H1 (cell line): ENCODE measurements around the gene COQ5. TPM values are rescaled to one million over a fixed set of nuclear protein-coding genes. Genes with fewer than 3 reads are reported as not detected.

Experiments
- CTCF ChIA-PET: fragments of 300-600 bp; sonication (Branson Sonifier 250); formaldehyde crosslinking; loops from one replicate; lab custom pipeline; 2021; ENCODE audit not compliant: partially characterized antibody; lab: Charles Lee
- POLR2A ChIA-PET: fragments of 300-600 bp; sonication (Branson Sonifier 250); formaldehyde crosslinking; loops from one replicate; lab custom pipeline; 2021; ENCODE audit warnings: inconsistent platforms; ENCODE audit not compliant: partially characterized antibody; lab: Charles Lee
- DNase-seq, 2 experiments: peaks; one replicate each; pipeline versions ENCODE4 v3.0.0 to v3.0.0-alpha.2; 2010 to 2022; ENCODE audit warnings: low spot score in 2 of 2, low read depth in 1 of 2, mixed read lengths in 1 of 2
- FAIRE-seq: peaks from 2 replicates; lab custom pipeline; 2011; peaks lifted over from hg19 to GRCh38; lab: Jason Lieb, UNC
- H2AFZ ChIP-seq: 2 replicates; pipeline ENCODE4 v1.8.1; 2012; ENCODE audit warnings: low read length, inconsistent platforms
- H2AK5ac ChIP-seq: 2 replicates; pipeline ENCODE4 v1.6.1; 2013; ENCODE audit warnings: low read depth, low read length
- H2BK120ac ChIP-seq: replicated peaks from 2 replicates; pipeline ENCODE3; 2013; ENCODE audit warnings: low read depth, low read length, inconsistent platforms
- H2BK12ac ChIP-seq: 2 replicates; pipeline ENCODE4 v1.6.1; 2013; ENCODE audit warnings: low read depth, low read length
- H2BK15ac ChIP-seq: 2 replicates; pipeline ENCODE4 v1.6.1; 2013; ENCODE audit warnings: low read length
- H2BK20ac ChIP-seq: 2 replicates; pipeline ENCODE4 v1.6.1; 2013; ENCODE audit warnings: low read length
- H2BK5ac ChIP-seq: 2 replicates; pipeline ENCODE4 v1.6.1; 2013; ENCODE audit warnings: low read depth, low read length
- H3K14ac ChIP-seq: 2 replicates; pipeline ENCODE4 v1.6.1; 2013; ENCODE audit warnings: inconsistent platforms; ENCODE audit not compliant: insufficient read length
- H3K18ac ChIP-seq: 2 replicates; pipeline ENCODE4 v1.6.1; 2013; ENCODE audit warnings: low read length; ENCODE audit errors: extremely low read depth
- H3K23ac ChIP-seq: 2 replicates; pipeline ENCODE4 v1.6.1; 2013; ENCODE audit warnings: inconsistent platforms; ENCODE audit not compliant: insufficient read length
- H3K23me2 ChIP-seq: 2 replicates; pipeline ENCODE4 v1.6.1; 2013; ENCODE audit warnings: low read depth, low read length
- H3K27ac ChIP-seq: 2 replicates; pipeline ENCODE4 v1.6.1; 2011; ENCODE audit warnings: low read depth, low read length, inconsistent platforms
- H3K27me3 ChIP-seq, 4 experiments: replicated peaks in 1 of 4; 1 replicate in 1 of 4; 2 replicates in 3 of 4; pipeline versions ENCODE4 v1.6.1 to v1.8.1; 2011 to 2013; ENCODE audit warnings: low read length in 3 of 4, mild to moderate bottlenecking in 3 of 4, inconsistent platforms in 2 of 4, mixed read lengths in 2 of 4, moderate library complexity in 1 of 4; ENCODE audit not compliant: control insufficient read depth in 3 of 4, insufficient read depth in 3 of 4; ENCODE audit errors: extremely low read depth in 1 of 4
- H3K36me3 ChIP-seq, 4 experiments: 2 replicates each; pipeline versions ENCODE4 v1.6.1 to v1.8.1; 2011 to 2013; ENCODE audit warnings: mild to moderate bottlenecking in 4 of 4, low read length in 3 of 4, moderate library complexity in 2 of 4, control low read depth in 1 of 4, inconsistent platforms in 1 of 4; ENCODE audit not compliant: insufficient read depth in 4 of 4, control insufficient read depth in 2 of 4
- H3K4ac ChIP-seq: replicated peaks from 2 replicates; pipeline ENCODE3; 2013; ENCODE audit warnings: low read length, low read depth, mixed read lengths, inconsistent platforms; ENCODE audit not compliant: insufficient read length
- H3K4me1 ChIP-seq, 4 experiments: replicated peaks in 1 of 4; 1 replicate in 1 of 4; 2 replicates in 3 of 4; pipeline versions ENCODE4 v1.6.1 to v1.8.1; 2011 to 2013; ENCODE audit warnings: low read length in 3 of 4, inconsistent platforms in 2 of 4, mixed read lengths in 1 of 4; ENCODE audit not compliant: insufficient read depth in 4 of 4, control insufficient read depth in 3 of 4
- H3K4me2 ChIP-seq, 2 experiments: 2 replicates each; pipeline versions ENCODE4 v1.6.1 to v1.8.1; 2011 to 2013; ENCODE audit warnings: low read depth in 2 of 2, low read length in 2 of 2, control low read depth in 1 of 2, inconsistent platforms in 1 of 2, mild to moderate bottlenecking in 1 of 2; ENCODE audit not compliant: insufficient read depth in 1 of 2
- H3K4me3 ChIP-seq, 4 experiments: fragments of 200-600, 300-600 bp in 1 of 4; sonication (generic), shearing (Covaris generic), sonication (Bioruptor Twin) in 1 of 4; 2 replicates each; pipeline versions ENCODE4 v1.5.1 to v1.8.1; 2011 to 2016; ENCODE audit warnings: low read length in 4 of 4, low read depth in 3 of 4, control low read depth in 2 of 4, inconsistent platforms in 2 of 4, mild to moderate bottlenecking in 2 of 4, mixed read lengths in 1 of 4, moderate library complexity in 1 of 4; ENCODE audit not compliant: insufficient read depth in 2 of 4; ENCODE audit errors: extremely low read depth in 1 of 4
- H3K56ac ChIP-seq: replicated peaks from 2 replicates; pipeline ENCODE3; 2013; ENCODE audit warnings: low read depth, mild to moderate bottlenecking, mixed read lengths, low read length, inconsistent platforms; ENCODE audit not compliant: insufficient read length
- H3K79me1 ChIP-seq: 2 replicates; pipeline ENCODE4 v1.6.1; 2013; ENCODE audit warnings: low read depth, low read length, control low read depth
- H3K79me2 ChIP-seq, 2 experiments: 2 replicates each; pipeline versions ENCODE4 v1.6.1 to v1.8.1; 2012 to 2013; ENCODE audit warnings: low read length in 2 of 2, mild to moderate bottlenecking in 2 of 2, inconsistent platforms in 1 of 2; ENCODE audit not compliant: insufficient read depth in 2 of 2, control insufficient read depth in 1 of 2
- H3K9ac ChIP-seq, 4 experiments: replicated peaks in 1 of 4; 1 replicate in 1 of 4; 2 replicates in 3 of 4; pipeline versions ENCODE4 v1.6.1 to v1.8.1; 2011 to 2013; ENCODE audit warnings: low read depth in 3 of 4, low read length in 3 of 4, control low read depth in 2 of 4, mild to moderate bottlenecking in 2 of 4, moderate library complexity in 2 of 4, inconsistent platforms in 1 of 4; ENCODE audit errors: extremely low read depth in 1 of 4
- H3K9me3 ChIP-seq, 2 experiments: 2 replicates each; pipeline versions ENCODE4 v1.6.1 to v1.8.1; 2012 to 2013; ENCODE audit warnings: mild to moderate bottlenecking in 2 of 2, moderate library complexity in 2 of 2, control low read depth in 1 of 2, inconsistent platforms in 1 of 2, low read depth in 1 of 2, low read length in 1 of 2, mixed read lengths in 1 of 2; ENCODE audit not compliant: insufficient read depth in 2 of 2
- H4K20me1 ChIP-seq, 2 experiments: replicated peaks in 1 of 2; 2 replicates each; pipeline versions ENCODE3 to v1.8.1; 2011 to 2013; ENCODE audit warnings: inconsistent platforms in 2 of 2, low read length in 2 of 2, mild to moderate bottlenecking in 1 of 2; ENCODE audit not compliant: insufficient read depth in 2 of 2, control insufficient read depth in 1 of 2
- H4K5ac ChIP-seq: 2 replicates; pipeline ENCODE4 v1.6.1; 2013; ENCODE audit warnings: low read length, low read depth, mixed read lengths, inconsistent platforms; ENCODE audit not compliant: insufficient read length
- H4K8ac ChIP-seq: 2 replicates; pipeline ENCODE4 v1.8.0; 2013; ENCODE audit warnings: mild to moderate bottlenecking, moderate library complexity, low read length, inconsistent platforms; ENCODE audit not compliant: insufficient read depth; ENCODE audit errors: extremely low read depth
- H4K91ac ChIP-seq: replicated peaks from 2 replicates; pipeline ENCODE3; 2013; ENCODE audit warnings: low read length, mixed read lengths, inconsistent platforms; ENCODE audit not compliant: insufficient read length
- POU5F1 ChIP-seq: IDR thresholded peaks from 2 replicates; pipeline ENCODE4 v1.6.1; 2011; ENCODE audit warnings: low read depth, mild to moderate bottlenecking, low read length, moderate library complexity
- RAD21 ChIP-seq, 2 experiments: IDR thresholded peaks in 1 of 2; conservative IDR thresholded peaks in 1 of 2; 2 replicates each; pipeline ENCODE4 v1.6.1; 2011; ENCODE audit warnings: low read depth in 2 of 2, low read length in 2 of 2, improper control_type of control experiment in 1 of 2, inconsistent platforms in 1 of 2, mild to moderate bottlenecking in 1 of 2, moderate library complexity in 1 of 2
- TAF1 ChIP-seq: IDR thresholded peaks from 2 replicates; pipeline ENCODE4 v1.6.1; 2011; ENCODE audit warnings: mild to moderate bottlenecking, low read depth, low read length
- WGBS, 2 experiments: shearing (Covaris generic) in 1 of 2; methylation state at CpG; one replicate each; pipeline versions ENCODE4 v1.1.6 to v1.1.7; 2013 to 2015; ENCODE audit warnings: low lambda C conversion rate in 2 of 2, mixed read lengths in 2 of 2, inconsistent platforms in 1 of 2, low coverage in 1 of 2, missing lambda C conversion rate in 1 of 2; ENCODE audit not compliant: insufficient replicate concordance in 2 of 2, insufficient coverage in 1 of 2, insufficient read length in 1 of 2; ENCODE audit errors: extremely low coverage in 1 of 2, missing lambda C conversion rate in 1 of 2; 5-methylcytosine and 5-hydroxymethylcytosine counted together
- polyA plus RNA-seq, 7 experiments: library from polyadenylated mRNA; depleted of rRNA in 3 of 7; stranded (reverse) in 5 of 7; unstranded in 2 of 7; fragments of >200 nt in 5 of 7; fragments of 200-250 nt in 2 of 7; gene quantifications; 1 replicate in 5 of 7; 2 replicates in 1 of 7; 4 replicates in 1 of 7; pipeline versions ENCODE4 v1.2.1 to v1.2.3, GENCODE V29; 2011 to 2013; ENCODE audit warnings: missing spikeins in 2 of 7, mixed read lengths in 2 of 7
- total RNA-seq: library from RNA; stranded (reverse); fragmentation: NEBNext Ultra II Directional; extraction: Animal tissue kit (Norgen Biotek cat#: 25700); gene quantifications from 2 replicates; pipeline ENCODE4 v1.2.1, GENCODE V29; 2021

The COQ5 gene
- total and polyA plus RNA-seq, 2 of the 8 experiments (the other 6 are each of a cell fraction or from before 2014, with no cell fraction given): 35.1 to 35.8 TPM

- no peak overlapping the region for H4K5ac ChIP-seq
- H3K23ac ChIP-seq: no peak overlapping the region
- no peak overlapping the region for H2AFZ ChIP-seq
- WGBS, 2 experiments: 61% methylated on average over 4 of the region's 4 CpGs; no CpG with 5 or more reads in 1 of the 2 experiments
- no peaks in the 10 kb centered on the region for H3K79me2 ChIP-seq
- no peak for DNase-seq
- H3K14ac ChIP-seq: no peak overlapping the region
- no peak overlapping the region for H3K9ac ChIP-seq
- no peaks in the 10 kb centered on the region for H3K9me3 ChIP-seq
- H3K18ac ChIP-seq: no peak overlapping the region
- no peak overlapping the region for H2AK5ac ChIP-seq
- CTCF ChIA-PET: interaction anchor here (0.7 to 1.2 kb wide), 5 partner anchors 11 to 64 kb away, joined by 3 to 5 read pairs (median 4); no protein-coding TSS in a partner anchor
- H2BK20ac ChIP-seq: no peak overlapping the region
- no peaks in the 10 kb centered on the region for H3K23me2 ChIP-seq
- H3K27ac ChIP-seq: no peak overlapping the region
- H2BK120ac ChIP-seq: no peak overlapping the region
- POLR2A ChIA-PET: interaction anchor here (0.5 to 4.8 kb wide), 13 partner anchors 9 to 213 kb away, joined by 3 to 31 read pairs (median 3); partner anchors contain the start of genes COQ5, DYNLL1, GATC and RNU4-2
- no peak overlapping the region for H4K91ac ChIP-seq
- peak overlapping the region; percentile 27; the same call in 1 of the 2 replicates for H2BK5ac ChIP-seq
- no peak overlapping the region for H2BK15ac ChIP-seq
- peak overlapping the region; percentile 24 to 53 for H3K4me2 ChIP-seq
- peaks cover 5 to 20% (median 12%) of the 10 kb centered on the region in 4 experiments; a peak in 7 of 8 replicates for H3K36me3 ChIP-seq
- H4K20me1 ChIP-seq: no peaks in the 10 kb centered on the region
- no peak overlapping the region for H3K56ac ChIP-seq
- H3K27me3 ChIP-seq: no peaks in the 10 kb centered on the region
- FAIRE-seq: peak; percentile 32
- H3K4ac ChIP-seq: no peak overlapping the region
- H3K4me1 ChIP-seq: peaks cover 5 to 9% (median 6%) of the 10 kb centered on the region in 4 experiments; a peak in 5 of 7 replicates
- H4K8ac ChIP-seq: no peak overlapping the region
- TF ChIP-seq TAF1: no peak
- peak; percentile 58; the same call in 1 of the 2 replicates for TF ChIP-seq POU5F1
- TF ChIP-seq RAD21 (IDR thresholded peaks at IDR 0.05 in 1 of 2, conservative IDR thresholded peaks at IDR 0.05 in 1 of 2; ENCODE audit: low read depth in 2 of 2, low read length in 2 of 2): no peak
- peak overlapping the region in 3 of 4 experiments; percentile 2 to 16 (median 14); a peak in 2 of 8 replicates for H3K4me3 ChIP-seq
- no peaks in the 10 kb centered on the region for H3K79me1 ChIP-seq
- no peak overlapping the region for H2BK12ac ChIP-seq
Observed at GRCh38 chr12:120504587-120504986, 24.4 kb downstream of the COQ5 start.
